ENCODE measurements around the gene TNFRSF21. TPM values are rescaled to one million over a fixed set of nuclear protein-coding genes. Genes with fewer than 3 reads are reported as not detected.

TNFRSF21 gene
- total and polyA plus RNA-seq, 4 donors, result 3.7 to 6.0 (median 4.2) TPM

Other genes starting within 250 kb of the TNFRSF21 start
- gene CD2AP, start 167.9 kb upstream of the TNFRSF21 start, total RNA-seq, result 10 to 100 TPM; 25.2 to 33.4 TPM
- 10 to 100 TPM in 1 of 2 donors, 1 to 10 TPM in 1; 6.8 to 19.2 TPM for gene CD2AP, start 167.9 kb upstream of the TNFRSF21 start, polyA plus RNA-seq